Ascending aorta (tissue), 2 donors: ENCODE results near the gene WRAP53. TPM values are rescaled to one million over a fixed set of nuclear protein-coding genes. Genes with fewer than 3 reads are reported as not detected.
A peak's percentile ranks its signal among the peaks of the same experiment; 100 is the strongest.
"Not testable (repeated sequence)": the region's sequence is repeated elsewhere in the genome, so short reads cannot be mapped to it uniquely, and the experiment has no call there.

Experiments
- DNase-seq, 2 donors: peaks; one replicate each; pipeline ENCODE4 v3.0.0-alpha.2; 2019; ENCODE audit warnings: low spot score in 2 of 2
- H3K27ac ChIP-seq, 2 donors: fragments of 200-600 bp; sonication (generic); one replicate each; pipeline ENCODE4 v1.5.1; 2016 to 2017; ENCODE audit warnings: mild to moderate bottlenecking in 1 of 2
- H3K27me3 ChIP-seq: fragments of 200-600 bp; sonication (generic); one replicate; pipeline ENCODE4 v1.5.1; 2017
- H3K36me3 ChIP-seq, 2 donors: fragments of 200-600 bp; sonication (generic); one replicate each; pipeline ENCODE4 v1.5.1; 2016
- H3K4me1 ChIP-seq, 2 donors: fragments of 200-600 bp; sonication (generic); one replicate each; pipeline ENCODE4 v1.5.1; 2016 to 2017; ENCODE audit warnings: mild to moderate bottlenecking in 1 of 2
- H3K4me3 ChIP-seq, 2 donors: fragments of 200-600 bp; sonication (generic); one replicate each; pipeline ENCODE4 v1.5.1; 2016 to 2017; ENCODE audit warnings: mild to moderate bottlenecking in 1 of 2
- H3K9me3 ChIP-seq, 2 donors: fragments of 200-600 bp; sonication (generic); one replicate each; pipeline ENCODE4 v1.5.1; 2016
- CTCF ChIP-seq, 3 experiments: fragments of 200-600 bp in 2 of 3; fragments of 450-650 bp in 1 of 3; sonication (generic) in 2 of 3; IDR thresholded peaks; one replicate each; pipeline ENCODE4 v1.5.1; 2016 to 2019; ENCODE audit warnings: antibody characterized with exemption in 3 of 3, mild to moderate bottlenecking in 1 of 3, moderate library complexity in 1 of 3
- intact Hi-C: fragments of 100-400 bp; cut with DNase I; formaldehyde crosslinking; loops from one replicate; pipeline ENCODE4 v1.15.1; 2023
- total RNA-seq: library from RNA; depleted of rRNA; stranded (reverse); fragments of >200 nt; gene quantifications from one replicate; pipeline ENCODE4 v1.1.0, GENCODE V29; 2016

Gene WRAP53
- total RNA-seq = 1.5 TPM

- H3K9me3 ChIP-seq = no peaks in the 10 kb centered on the region
These were observed at the start of gene WRAP53 for GRCh38 chr17:7687908-7688807. WRAP53 (plus strand) TSS chr17:7688477; CDS start chr17:7688649, 172 bp downstream.

GRCh38 chr17:7640783-7641182 is 47.5 kb upstream of the WRAP53 start:
- Histone ChIP-seq H3K4me1 (no peaks in the 10 kb centered on the region), H3K27ac (no peak overlapping the region), H3K27me3 (no peaks in the 10 kb centered on the region), H3K4me3 (no peak overlapping the region), H3K36me3 (no peaks in the 10 kb centered on the region), H3K9me3 (no peaks in the 10 kb centered on the region)
- no peak for TF ChIP-seq CTCF (IDR thresholded peaks at IDR 0.05)
- intact Hi-C loops = no loop called here
- no peak for DNase-seq

More at GRCh38 chr17:7687908-7688807, at the start of gene WRAP53:
- Histone ChIP-seq H3K4me3 (peak within 1 kb of the TSS; percentile 70 to 79), H3K4me1 (peaks cover 9 to 16% of the 10 kb centered on the region in 2 donors), H3K27me3 (no peaks in the 10 kb centered on the region), H3K36me3 (no peaks in the 10 kb centered on the region), H3K27ac (peak within 1 kb of the TSS; percentile 87 to 94)
- intact Hi-C loops = loop anchor here (1.0 to 10.0 kb wide), 12 partner anchors 29 to 445 kb away; partner anchors contain the start of genes DNAH2, EIF5A, FXR2 and GABARAP
- DNase-seq = peak; percentile 97 to 100
- peak; percentile 94 to 99 (median 99) for TF ChIP-seq CTCF (IDR thresholded peaks at IDR 0.05)

GRCh38 chr17:7641635-7642034 is 46.6 kb upstream of the WRAP53 start:
- DNase-seq, H3K9me3 ChIP-seq, H3K4me3 ChIP-seq, H3K27ac ChIP-seq, H3K27me3 ChIP-seq, H3K4me1 ChIP-seq, intact Hi-C loops, H3K36me3 ChIP-seq: not testable (repeated sequence)

DNA sequence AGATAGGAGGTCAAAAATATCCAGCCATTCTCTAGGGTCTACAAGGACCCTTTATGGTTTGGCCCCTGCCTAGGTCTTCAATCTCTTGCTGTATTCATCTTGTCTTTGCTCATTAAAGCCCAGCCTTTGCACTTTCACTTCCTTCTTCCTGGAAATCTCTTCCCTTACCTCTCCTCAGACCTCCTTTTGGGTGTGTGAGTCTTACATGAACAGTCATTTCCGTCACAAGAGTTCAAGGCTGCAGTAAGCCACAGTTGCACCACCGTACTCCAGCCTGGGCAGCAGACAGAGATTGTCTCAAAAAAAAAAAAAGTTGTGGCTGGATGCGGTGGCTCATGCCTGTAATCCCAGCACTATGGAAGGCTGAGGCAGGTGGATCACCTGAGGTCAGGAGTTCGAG is 43.5 kb upstream of the WRAP53 start:
- no peak for TF ChIP-seq CTCF (IDR thresholded peaks at IDR 0.05)
- Histone ChIP-seq H3K27me3 (no peaks in the 10 kb centered on the region), H3K9me3 (no peaks in the 10 kb centered on the region), H3K4me3 (no peak overlapping the region), H3K4me1 (no peaks in the 10 kb centered on the region), H3K27ac (no peak overlapping the region), H3K36me3 (no peaks in the 10 kb centered on the region)
- intact Hi-C loops = no loop called here
- DNase-seq = no peak

- no peak for TF ChIP-seq CTCF (IDR thresholded peaks at IDR 0.05)
- DNase-seq = no peak
- H3K9me3 ChIP-seq = no peaks in the 10 kb centered on the region
- peaks cover 9 to 13% of the 10 kb centered on the region in 2 donors for H3K4me1 ChIP-seq
- H3K36me3 ChIP-seq = no peaks in the 10 kb centered on the region
- intact Hi-C loops = no loop called here
- H3K27me3 ChIP-seq = peaks cover 10% of the 10 kb centered on the region
- no peak overlapping the region for H3K27ac ChIP-seq
- H3K4me3 ChIP-seq = no peak overlapping the region
These were observed 41.8 kb upstream of the WRAP53 start for GRCh38 chr17:7646457-7646856.

- H3K27ac ChIP-seq = no peak overlapping the region
- no peak for TF ChIP-seq CTCF (IDR thresholded peaks at IDR 0.05)
- intact Hi-C loops = no loop called here
- no peaks in the 10 kb centered on the region for H3K36me3 ChIP-seq
- no peak for DNase-seq
- peaks cover 13 to 17% of the 10 kb centered on the region in 2 donors for H3K4me1 ChIP-seq
- peaks cover 14% of the 10 kb centered on the region for H3K27me3 ChIP-seq
- H3K9me3 ChIP-seq = no peaks in the 10 kb centered on the region
- no peak overlapping the region for H3K4me3 ChIP-seq
These were observed 41.3 kb upstream of the WRAP53 start for GRCh38 chr17:7647018-7647417.
